T-helper 2 cell treated with Interferon-gamma antibody and Interleukin-4, amounts not matched to agents 5 μg/mL and 100 μg/mL, for 36 hours (primary cell): ENCODE data around the gene LNPEP.

Experiments
- DNase-seq: peaks from one replicate; pipeline ENCODE4 v3.0.0; 2021; ENCODE audit warnings: low spot score
- H3K27ac Mint-ChIP-seq: one replicate; pipeline ENCODE4 v1.8.0; 2021; ENCODE audit warnings: mild to moderate bottlenecking, mixed read lengths
- H3K27me3 Mint-ChIP-seq: one replicate; pipeline ENCODE4 v1.8.0; 2021; ENCODE audit warnings: low read depth, mixed read lengths
- H3K36me3 Mint-ChIP-seq: one replicate; pipeline ENCODE4 v1.8.0; 2021; ENCODE audit warnings: low read depth, mixed read lengths
- H3K4me1 Mint-ChIP-seq: one replicate; pipeline ENCODE4 v1.8.0; 2021; ENCODE audit warnings: low read depth, mixed read lengths
- H3K4me3 Mint-ChIP-seq: one replicate; pipeline ENCODE4 v1.8.0; 2022; ENCODE audit warnings: mild to moderate bottlenecking, moderate library complexity, mixed read lengths
- H3K9me3 Mint-ChIP-seq: one replicate; pipeline ENCODE4 v1.8.0; 2021; ENCODE audit warnings: mixed read lengths

LNPEP gene

GRCh38 chr5:96958977-96959376 is 23.1 kb downstream of the LNPEP start:
- peak overlapping the region; percentile 56 for H3K27ac Mint-ChIP-seq
- H3K36me3 Mint-ChIP-seq: peaks cover 34% of the 10 kb centered on the region
- DNase-seq: no peak
- H3K27me3 Mint-ChIP-seq: no peaks in the 10 kb centered on the region
- H3K4me1 Mint-ChIP-seq: peaks cover 67% of the 10 kb centered on the region
- peak overlapping the region; percentile 26 for H3K4me3 Mint-ChIP-seq
- H3K9me3 Mint-ChIP-seq: no peaks in the 10 kb centered on the region

DNA sequence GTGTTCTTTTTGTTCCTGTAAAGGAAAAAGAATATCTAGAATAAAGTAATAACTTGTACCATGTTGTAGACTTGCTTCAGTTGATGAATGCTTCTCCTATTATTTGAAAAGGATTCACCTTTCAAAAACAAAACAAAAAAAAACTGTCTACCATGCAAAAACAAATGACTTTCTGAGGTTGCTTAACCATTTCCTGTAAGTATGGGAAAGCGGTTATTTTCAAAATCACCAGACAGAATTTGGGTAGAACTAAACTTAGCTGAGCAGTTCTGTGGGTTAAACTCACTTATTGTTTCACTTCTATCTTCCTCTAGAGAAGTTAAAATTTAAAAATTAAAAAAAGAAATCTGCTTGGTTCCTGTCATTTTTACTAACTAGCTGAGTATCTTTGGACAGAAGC is 25.2 kb downstream of the LNPEP start:
- Mint-ChIP-seq H3K36me3 (peaks cover 43% of the 10 kb centered on the region), H3K27me3 (no peaks in the 10 kb centered on the region), H3K27ac (peak overlapping the region; percentile 83), H3K4me1 (peaks cover 69% of the 10 kb centered on the region), H3K9me3 (no peaks in the 10 kb centered on the region), H3K4me3 (peak overlapping the region; percentile 86)
- DNase-seq: no peak

GRCh38 chr5:96962540-96962991 is 26.7 kb downstream of the LNPEP start:
- peaks cover 60% of the 10 kb centered on the region for H3K4me1 Mint-ChIP-seq
- peak overlapping the region; percentile 95 for H3K27ac Mint-ChIP-seq
- H3K36me3 Mint-ChIP-seq: peaks cover 51% of the 10 kb centered on the region
- H3K27me3 Mint-ChIP-seq: no peaks in the 10 kb centered on the region
- peak overlapping the region; percentile 86 for H3K4me3 Mint-ChIP-seq
- H3K9me3 Mint-ChIP-seq: no peaks in the 10 kb centered on the region
- no peak for DNase-seq

- Mint-ChIP-seq H3K9me3 (no peaks in the 10 kb centered on the region), H3K27ac (peak overlapping the region; percentile 95), H3K4me3 (peak overlapping the region; percentile 86), H3K4me1 (peaks cover 53% of the 10 kb centered on the region), H3K27me3 (no peaks in the 10 kb centered on the region), H3K36me3 (peaks cover 54% of the 10 kb centered on the region)
- no peak for DNase-seq
Measured at GRCh38 chr5:96963267-96963666, 27.4 kb downstream of the LNPEP start.

- no peaks in the 10 kb centered on the region for H3K9me3 Mint-ChIP-seq
- no peak for DNase-seq
- H3K27me3 Mint-ChIP-seq: no peaks in the 10 kb centered on the region
- no peak overlapping the region for H3K27ac Mint-ChIP-seq
- H3K4me3 Mint-ChIP-seq: no peak overlapping the region
- peaks cover 56% of the 10 kb centered on the region for H3K4me1 Mint-ChIP-seq
- H3K36me3 Mint-ChIP-seq: peaks cover 47% of the 10 kb centered on the region
Measured at GRCh38 chr5:96966801-96967200, 30.9 kb downstream of the LNPEP start.

DNA sequence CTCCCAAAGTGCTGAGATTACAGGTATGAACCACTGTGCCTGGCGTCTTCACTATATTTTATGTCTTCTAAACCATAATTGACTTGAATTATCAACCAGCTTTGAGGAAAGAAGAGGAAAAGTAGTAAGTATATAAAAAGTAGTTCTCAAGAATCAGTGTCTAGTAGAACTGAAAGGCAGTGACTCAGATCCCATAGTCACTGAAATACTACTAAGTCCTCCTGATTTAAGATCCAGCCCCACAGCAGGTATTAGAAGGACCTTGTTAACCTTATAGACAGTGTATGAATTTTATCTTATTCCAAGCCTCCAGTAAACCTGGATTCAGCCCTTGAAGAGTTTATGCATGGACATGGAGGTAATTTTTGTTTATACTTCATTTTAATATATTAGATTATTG is 31.5 kb downstream of the LNPEP start:
- H3K4me1 Mint-ChIP-seq: peaks cover 57% of the 10 kb centered on the region
- DNase-seq: no peak
- no peak overlapping the region for H3K27ac Mint-ChIP-seq
- no peak overlapping the region for H3K4me3 Mint-ChIP-seq
- H3K9me3 Mint-ChIP-seq: no peaks in the 10 kb centered on the region
- H3K27me3 Mint-ChIP-seq: no peaks in the 10 kb centered on the region
- H3K36me3 Mint-ChIP-seq: peaks cover 48% of the 10 kb centered on the region

DNA sequence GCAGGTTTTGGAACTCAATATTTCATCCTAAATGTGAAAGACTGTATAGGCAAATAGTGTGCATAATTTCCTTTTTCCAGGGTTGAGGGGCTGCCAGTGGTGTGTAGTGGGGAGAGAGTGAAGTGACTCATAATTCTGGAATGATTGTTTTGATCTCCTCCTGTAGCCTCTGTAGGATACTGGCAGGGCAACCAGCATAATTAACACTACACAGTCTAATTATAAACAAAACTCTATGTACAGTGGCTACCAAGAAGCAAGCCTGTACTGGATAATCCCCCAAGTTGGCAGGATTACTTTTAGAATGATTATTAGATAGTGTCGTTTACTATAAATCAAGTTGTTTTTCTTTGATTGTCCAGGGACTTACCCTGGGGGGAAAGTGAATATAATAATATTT is 32.2 kb downstream of the LNPEP start:
- Mint-ChIP-seq H3K9me3 (no peaks in the 10 kb centered on the region), H3K4me3 (no peak overlapping the region), H3K27ac (no peak overlapping the region), H3K27me3 (no peaks in the 10 kb centered on the region), H3K36me3 (peaks cover 47% of the 10 kb centered on the region), H3K4me1 (peaks cover 57% of the 10 kb centered on the region)
- no peak for DNase-seq

- no peak overlapping the region for H3K4me3 Mint-ChIP-seq
- no peaks in the 10 kb centered on the region for H3K9me3 Mint-ChIP-seq
- no peaks in the 10 kb centered on the region for H3K27me3 Mint-ChIP-seq
- H3K36me3 Mint-ChIP-seq: peaks cover 44% of the 10 kb centered on the region
- H3K27ac Mint-ChIP-seq: no peak overlapping the region
- peaks cover 53% of the 10 kb centered on the region for H3K4me1 Mint-ChIP-seq
- no peak for DNase-seq
Measured at GRCh38 chr5:96968614-96969013, 32.7 kb downstream of the LNPEP start.

DNA sequence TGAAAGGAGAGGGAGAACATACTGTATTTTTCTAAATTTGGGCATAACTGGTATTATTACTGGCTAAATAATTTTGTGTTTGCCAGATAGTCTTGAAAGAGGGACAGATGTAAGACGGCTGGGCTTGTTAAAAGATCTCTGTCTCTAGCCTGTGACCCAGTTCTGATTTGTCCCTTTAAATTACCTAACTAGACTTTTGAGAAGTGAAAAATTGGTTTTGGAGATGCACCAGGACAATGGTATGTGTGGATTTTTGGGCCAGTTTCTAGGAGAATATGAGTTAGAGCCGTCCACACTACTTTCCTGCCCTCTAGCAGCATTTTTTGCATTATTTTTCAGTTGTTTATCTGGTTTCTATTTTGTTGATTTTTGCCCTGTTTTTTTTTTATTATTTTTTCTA is 33.5 kb downstream of the LNPEP start:
- Mint-ChIP-seq H3K36me3 (peaks cover 43% of the 10 kb centered on the region), H3K27ac (no peak overlapping the region), H3K4me3 (no peak overlapping the region), H3K27me3 (no peaks in the 10 kb centered on the region), H3K9me3 (no peaks in the 10 kb centered on the region), H3K4me1 (peaks cover 55% of the 10 kb centered on the region)
- no peak for DNase-seq

- Mint-ChIP-seq H3K27ac (peak overlapping the region; percentile 11), H3K27me3 (no peaks in the 10 kb centered on the region), H3K4me3 (peak overlapping the region; percentile 57), H3K4me1 (peaks cover 53% of the 10 kb centered on the region), H3K9me3 (no peaks in the 10 kb centered on the region), H3K36me3 (peaks cover 20% of the 10 kb centered on the region)
- DNase-seq: no peak
Measured at GRCh38 chr5:96972599-96973334, 36.9 kb downstream of the LNPEP start.

GRCh38 chr5:96973532-96974401 is 37.9 kb downstream of the LNPEP start:
- no peak for DNase-seq
- Mint-ChIP-seq H3K4me3 (peak overlapping the region; percentile 52), H3K27me3 (no peaks in the 10 kb centered on the region), H3K9me3 (no peaks in the 10 kb centered on the region), H3K36me3 (peaks cover 18% of the 10 kb centered on the region), H3K4me1 (peaks cover 52% of the 10 kb centered on the region), H3K27ac (peak overlapping the region; percentile 46)

GRCh38 chr5:96975656-96976055 is 39.8 kb downstream of the LNPEP start:
- H3K4me1 Mint-ChIP-seq: peaks cover 47% of the 10 kb centered on the region
- H3K4me3 Mint-ChIP-seq: no peak overlapping the region
- no peak overlapping the region for H3K27ac Mint-ChIP-seq
- peaks cover 35% of the 10 kb centered on the region for H3K36me3 Mint-ChIP-seq
- H3K27me3 Mint-ChIP-seq: no peaks in the 10 kb centered on the region
- H3K9me3 Mint-ChIP-seq: no peaks in the 10 kb centered on the region
- no peak for DNase-seq

- H3K4me1 Mint-ChIP-seq: peaks cover 37% of the 10 kb centered on the region
- H3K36me3 Mint-ChIP-seq: peaks cover 42% of the 10 kb centered on the region
- H3K27ac Mint-ChIP-seq: no peak overlapping the region
Measured at GRCh38 chr5:96977228-96977627, 41.3 kb downstream of the LNPEP start.

DNA sequence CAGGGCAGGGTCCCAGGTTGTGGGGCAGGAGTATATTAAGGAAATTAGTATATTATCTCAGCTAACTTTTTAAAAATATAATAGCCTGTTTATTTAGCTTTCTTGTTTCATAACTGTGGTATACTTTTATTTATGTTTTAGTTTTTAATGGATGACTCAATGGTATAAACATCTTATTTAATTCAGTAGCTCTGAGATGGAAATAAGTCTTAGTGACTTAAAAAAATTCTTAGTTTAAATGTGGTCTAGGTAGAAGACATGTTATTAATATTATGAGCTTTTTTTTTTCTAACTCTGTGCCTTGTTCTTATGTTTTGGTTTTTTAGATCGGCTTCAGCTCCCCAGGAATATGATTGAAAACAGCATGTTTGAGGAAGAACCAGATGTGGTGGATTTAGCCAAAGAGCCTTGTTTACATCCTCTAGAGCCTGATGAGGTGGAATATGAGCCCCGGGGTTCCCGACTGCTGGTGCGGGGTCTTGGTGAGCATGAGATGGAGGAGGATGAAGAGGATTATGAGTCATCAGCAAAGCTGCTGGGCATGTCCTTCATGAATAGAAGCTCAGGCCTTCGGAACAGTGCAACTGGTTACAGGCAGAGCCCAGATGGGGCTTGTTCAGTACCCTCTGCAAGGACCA is 43.1 kb downstream of the LNPEP start:
- H3K4me1 Mint-ChIP-seq: peaks cover 31% of the 10 kb centered on the region
- DNase-seq: no peak
- H3K4me3 Mint-ChIP-seq: no peak overlapping the region
- H3K27me3 Mint-ChIP-seq: no peaks in the 10 kb centered on the region
- H3K27ac Mint-ChIP-seq: no peak overlapping the region
- no peaks in the 10 kb centered on the region for H3K9me3 Mint-ChIP-seq
- H3K36me3 Mint-ChIP-seq: peaks cover 43% of the 10 kb centered on the region

More at GRCh38 chr5:96977228-96977627, 41.3 kb downstream of the LNPEP start:
- Mint-ChIP-seq H3K9me3 (no peaks in the 10 kb centered on the region), H3K27me3 (no peaks in the 10 kb centered on the region), H3K4me3 (no peak overlapping the region)
- DNase-seq: no peak
